GM21447 (cell line): ENCODE measurements around the gene WASHC3.
"Not testable (repeated sequence)": the region's sequence is repeated elsewhere in the genome, so short reads cannot be mapped to it uniquely, and the experiment has no call there.

Source experiments
- ATAC-seq: cut with Tn5 transposase; IDR thresholded peaks from one replicate; pipeline ENCODE4 v1.9.1; 2021; ENCODE audit not compliant: unreplicated experiment

The WASHC3 gene

GRCh38 chr12:102061560-102062418, at the start of gene WASHC3:
TSS of gene WASHC3 (minus strand) at chr12:102061991. CDS start at chr12:102061962, 29 bp downstream.
- ATAC-seq = peak; percentile 96

GRCh38 chr12:102110782-102111181, 49.0 kb upstream of the WASHC3 start:
- ATAC-seq = no peak

GRCh38 chr12:102107970-102108369, 46.2 kb upstream of the WASHC3 start:
- ATAC-seq = no peak

GRCh38 chr12:102106905-102107304, 45.1 kb upstream of the WASHC3 start:
- no peak for ATAC-seq

- ATAC-seq = no peak
These were observed 35.1 kb upstream of the WASHC3 start for GRCh38 chr12:102096855-102097254.

GRCh38 chr12:102095677-102096263, 34.0 kb upstream of the WASHC3 start:
- no peak for ATAC-seq

- no peak for ATAC-seq
These were observed 31.5 kb upstream of the WASHC3 start for GRCh38 chr12:102093319-102093718.

- ATAC-seq = not testable (repeated sequence)
These were observed 27.5 kb upstream of the WASHC3 start for GRCh38 chr12:102089228-102089835.

GRCh38 chr12:102080842-102081241, 19.1 kb upstream of the WASHC3 start:
- no peak for ATAC-seq

GRCh38 chr12:102072092-102072491, 10.3 kb upstream of the WASHC3 start:
- ATAC-seq = not testable (repeated sequence)

- ATAC-seq = no peak
These were observed 7.9 kb upstream of the WASHC3 start for GRCh38 chr12:102069707-102070106.

- ATAC-seq = no peak
These were observed 5.9 kb upstream of the WASHC3 start for GRCh38 chr12:102067574-102068258.

- no peak for ATAC-seq
These were observed 2.7 kb upstream of the WASHC3 start for GRCh38 chr12:102064476-102064875.

- ATAC-seq = no peak
These were observed 1.3 kb upstream of the WASHC3 start for GRCh38 chr12:102063069-102063468.

- no peak for ATAC-seq
These were observed 622 bp upstream of the WASHC3 start for GRCh38 chr12:102062419-102062806.

GRCh38 chr12:102061096-102061559, 663 bp downstream of the WASHC3 start:
- peak; percentile 39 for ATAC-seq

GRCh38 chr12:102059343-102059742, 2.4 kb downstream of the WASHC3 start:
- ATAC-seq = no peak

- no peak for ATAC-seq
These were observed 7.4 kb downstream of the WASHC3 start for GRCh38 chr12:102054345-102054744.

- ATAC-seq = no peak
These were observed 8.8 kb downstream of the WASHC3 start for GRCh38 chr12:102053062-102053349.

- ATAC-seq = no peak
These were observed 9.4 kb downstream of the WASHC3 start for GRCh38 chr12:102052192-102053061.
